Mucosa of rectum (tissue), 2 donors: ENCODE results near the gene WDR45.

Experiments
- H3K27ac ChIP-seq, 2 donors: one replicate each; pipeline ENCODE4 v1.7.0; 2013; ENCODE audit warnings: inconsistent platforms in 2 of 2, low read depth in 2 of 2, low read length in 2 of 2
- H3K27me3 ChIP-seq, 2 donors: one replicate each; pipeline ENCODE4 v1.7.0; 2013; ENCODE audit warnings: low read length in 2 of 2; ENCODE audit not compliant: control insufficient read depth in 2 of 2, insufficient read depth in 2 of 2
- H3K36me3 ChIP-seq, 2 donors: one replicate each; pipeline ENCODE4 v1.7.0; 2013; ENCODE audit warnings: low read length in 2 of 2; ENCODE audit not compliant: control insufficient read depth in 2 of 2, insufficient read depth in 2 of 2
- H3K4me1 ChIP-seq, 2 donors: one replicate each; pipeline ENCODE4 v1.7.0; 2013; ENCODE audit warnings: low read length in 2 of 2, mild to moderate bottlenecking in 1 of 2; ENCODE audit not compliant: control insufficient read depth in 2 of 2, insufficient read depth in 2 of 2
- H3K4me3 ChIP-seq, 2 donors: one replicate each; pipeline ENCODE4 v1.7.0; 2013; ENCODE audit warnings: low read length in 2 of 2
- H3K9ac ChIP-seq, 2 donors: one replicate each; pipeline ENCODE4 v1.7.0; 2013; ENCODE audit warnings: low read length in 2 of 2, low read depth in 1 of 2, mild to moderate bottlenecking in 1 of 2
- H3K9me3 ChIP-seq, 2 donors: one replicate each; pipeline ENCODE4 v1.7.0; 2013; ENCODE audit warnings: low read length in 2 of 2; ENCODE audit not compliant: control insufficient read depth in 2 of 2
- donor health status: healthy.
- donor health status: Normal muscosa, but diverticular disease.

WDR45 gene

DNA sequence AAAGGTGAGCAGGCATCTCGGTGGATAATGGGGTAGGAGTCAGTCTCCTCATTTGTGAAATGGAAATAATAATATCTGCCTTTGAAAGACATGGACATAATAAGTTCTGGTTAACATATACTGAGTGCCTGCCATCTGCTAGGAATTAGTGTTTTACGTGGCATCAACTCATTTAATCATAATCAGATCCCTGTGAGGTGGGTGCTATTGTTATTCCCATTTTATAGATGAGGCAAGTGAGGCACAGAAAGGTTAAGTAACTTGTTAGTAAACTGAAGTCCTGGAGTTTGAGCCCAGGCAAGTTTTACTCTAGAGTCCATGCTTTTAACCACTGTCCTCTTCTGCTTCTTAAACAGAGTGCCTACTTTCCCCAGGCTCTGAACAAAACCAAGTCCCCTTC, 13.4 kb downstream of the WDR45 start:
- H3K36me3 ChIP-seq: peaks cover 5 to 7% of the 10 kb centered on the region in 2 donors
- no peaks in the 10 kb centered on the region for H3K27me3 ChIP-seq
- no peaks in the 10 kb centered on the region for H3K4me1 ChIP-seq
- H3K9ac ChIP-seq: no peak overlapping the region
- H3K27ac ChIP-seq: no peak overlapping the region
- no peaks in the 10 kb centered on the region for H3K9me3 ChIP-seq
- H3K4me3 ChIP-seq: no peak overlapping the region

DNA sequence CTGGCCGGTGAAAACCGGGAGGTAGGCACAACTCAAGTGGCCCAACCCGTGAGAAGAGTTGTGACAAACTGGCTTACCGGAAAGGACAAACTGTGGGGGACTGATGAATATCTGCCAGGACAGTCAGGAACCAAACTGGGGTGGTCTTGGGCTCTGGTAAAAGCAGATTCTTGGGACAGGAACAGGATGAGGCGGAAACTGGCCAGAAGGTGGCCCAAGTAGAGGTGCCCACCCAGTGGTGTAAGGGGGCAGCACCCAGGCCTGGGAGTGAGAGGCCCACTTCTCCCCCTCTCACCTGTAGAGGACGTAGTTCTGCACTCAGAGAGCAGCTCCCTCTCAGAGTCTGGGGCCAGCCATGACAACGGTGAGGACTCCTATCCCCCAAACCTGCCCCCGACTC, 15.0 kb downstream of the WDR45 start:
- Histone ChIP-seq H3K4me1 (no peaks in the 10 kb centered on the region), H3K36me3 (peaks cover 5 to 7% of the 10 kb centered on the region in 2 donors)

DNA sequence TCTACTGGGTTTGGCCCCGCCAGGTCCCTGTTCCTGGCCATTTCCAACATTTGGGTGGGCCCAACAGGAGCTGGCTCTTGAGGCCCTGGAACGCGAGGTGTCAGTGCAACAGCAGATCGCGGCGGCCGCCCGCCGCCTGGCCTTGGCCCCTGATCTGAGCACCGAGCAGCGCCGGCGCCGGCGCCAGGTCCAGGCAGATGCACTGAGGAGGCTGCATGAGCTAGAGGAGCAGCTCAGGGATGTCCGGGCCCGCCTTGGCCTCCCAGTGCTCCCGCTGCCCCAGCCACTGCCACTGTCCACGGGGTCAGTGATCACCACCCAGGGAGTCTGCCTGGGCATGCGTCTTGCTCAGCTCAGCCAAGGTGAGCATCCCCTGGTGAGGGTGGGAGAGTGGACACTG, 15.4 kb downstream of the WDR45 start:
- Histone ChIP-seq H3K9ac (no peak overlapping the region), H3K27ac (no peak overlapping the region), H3K4me3 (no peak overlapping the region), H3K36me3 (peaks cover 5 to 7% of the 10 kb centered on the region in 2 donors), H3K4me1 (no peaks in the 10 kb centered on the region), H3K9me3 (no peaks in the 10 kb centered on the region), H3K27me3 (no peaks in the 10 kb centered on the region)

More for the DNA sequence above, 15.0 kb downstream of the WDR45 start:
- Histone ChIP-seq H3K27me3 (no peaks in the 10 kb centered on the region), H3K27ac (no peak overlapping the region), H3K9ac (no peak overlapping the region), H3K9me3 (no peaks in the 10 kb centered on the region), H3K4me3 (no peak overlapping the region)

DNA sequence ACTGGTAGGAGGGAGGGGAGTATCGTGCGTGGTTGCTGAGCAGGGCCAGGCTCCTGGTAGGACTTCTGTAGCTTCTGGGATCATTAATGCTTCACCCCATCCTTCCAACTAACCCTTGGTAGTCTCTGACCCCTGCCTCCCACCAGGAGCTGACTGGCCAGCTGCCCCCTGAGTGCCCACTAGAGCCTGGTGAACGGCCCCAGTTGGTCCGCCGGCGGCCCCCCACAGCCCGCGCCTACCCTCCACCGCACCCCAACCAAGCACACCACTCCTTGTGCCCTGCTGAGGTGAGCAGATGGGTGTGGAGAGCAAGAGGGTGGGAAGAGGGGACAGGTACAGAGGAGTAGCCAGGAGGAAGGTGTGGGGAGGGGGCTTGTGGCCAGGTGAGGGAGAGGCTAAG, 16.0 kb downstream of the WDR45 start:
- no peaks in the 10 kb centered on the region for H3K27me3 ChIP-seq
- H3K27ac ChIP-seq: no peak overlapping the region
- no peaks in the 10 kb centered on the region for H3K4me1 ChIP-seq
- no peak overlapping the region for H3K9ac ChIP-seq
- no peak overlapping the region for H3K4me3 ChIP-seq
- H3K9me3 ChIP-seq: no peaks in the 10 kb centered on the region
- H3K36me3 ChIP-seq: peaks cover 5 to 7% of the 10 kb centered on the region in 2 donors

DNA sequence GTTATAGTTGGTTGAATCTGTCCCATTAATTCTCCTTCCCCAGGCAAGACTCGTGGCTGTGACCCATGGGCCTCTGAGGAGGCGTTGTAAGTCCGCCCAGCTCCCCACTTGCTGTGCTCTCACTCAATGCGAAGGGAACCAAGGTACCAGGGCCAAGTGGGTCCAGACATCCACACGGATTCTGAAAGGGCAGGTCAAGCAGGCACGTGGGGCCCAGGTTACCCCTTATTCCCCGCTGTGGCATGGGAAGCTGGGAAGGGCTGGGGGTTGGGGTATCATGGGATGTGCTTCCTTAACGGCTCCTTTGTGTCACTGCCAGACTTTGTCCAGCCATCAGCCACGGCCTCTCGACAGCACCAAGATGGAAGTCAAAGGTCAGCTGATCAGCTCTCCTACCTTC, 17.8 kb downstream of the WDR45 start:
- Histone ChIP-seq H3K9me3 (no peaks in the 10 kb centered on the region), H3K4me3 (no peak overlapping the region), H3K36me3 (peaks cover 5 to 7% of the 10 kb centered on the region in 2 donors), H3K27me3 (no peaks in the 10 kb centered on the region), H3K27ac (no peak overlapping the region), H3K4me1 (no peaks in the 10 kb centered on the region), H3K9ac (no peak overlapping the region)

DNA sequence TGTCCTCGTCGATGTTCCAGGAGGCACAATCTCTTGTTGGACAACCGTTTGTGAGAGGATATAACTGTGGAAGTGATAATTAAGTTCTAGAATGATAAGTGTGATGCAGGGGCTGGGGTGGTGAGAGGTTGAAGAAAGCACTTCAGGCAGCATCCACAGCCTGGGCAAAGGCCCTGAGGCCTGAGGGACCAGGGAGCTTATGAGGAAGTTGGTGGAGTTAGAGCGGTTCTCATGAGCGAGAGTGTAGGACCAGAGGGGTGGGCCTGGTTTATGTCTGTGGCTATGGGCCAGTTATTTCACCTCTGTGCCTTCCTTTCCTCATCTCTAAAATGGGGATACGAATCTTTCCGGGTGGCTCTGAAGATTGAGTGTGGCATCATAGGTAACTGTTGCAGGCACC, 18.2 kb downstream of the WDR45 start:
- H3K4me3 ChIP-seq: no peak overlapping the region
- H3K36me3 ChIP-seq: peaks cover 5 to 7% of the 10 kb centered on the region in 2 donors
- H3K4me1 ChIP-seq: no peaks in the 10 kb centered on the region
- no peak overlapping the region for H3K27ac ChIP-seq
- H3K9ac ChIP-seq: no peak overlapping the region
- no peaks in the 10 kb centered on the region for H3K27me3 ChIP-seq
- H3K9me3 ChIP-seq: no peaks in the 10 kb centered on the region

DNA sequence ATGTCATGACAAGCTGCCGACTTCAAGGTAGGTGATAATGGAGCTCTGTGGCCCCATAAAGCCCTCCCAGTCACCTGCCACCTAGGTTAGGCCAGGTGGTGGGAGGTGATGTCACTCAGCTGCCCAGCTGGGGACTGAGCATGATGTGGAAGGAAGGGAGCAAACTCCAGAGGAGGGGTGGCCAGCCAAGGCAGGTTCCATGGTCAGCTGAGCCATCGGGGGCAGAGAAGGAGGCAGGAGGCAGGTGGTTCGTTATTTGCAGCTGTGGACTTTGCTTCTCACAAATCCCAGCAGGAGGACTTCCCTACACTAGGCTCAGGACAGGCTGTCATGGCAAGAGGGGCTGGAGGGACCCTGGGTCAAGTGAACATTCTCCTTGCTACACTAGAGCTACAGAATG, 18.8 kb downstream of the WDR45 start:
- Histone ChIP-seq H3K9ac (no peak overlapping the region), H3K27ac (no peak overlapping the region), H3K9me3 (no peaks in the 10 kb centered on the region), H3K27me3 (no peaks in the 10 kb centered on the region), H3K4me1 (no peaks in the 10 kb centered on the region), H3K36me3 (peaks cover 5 to 7% of the 10 kb centered on the region in 2 donors), H3K4me3 (no peak overlapping the region)

DNA sequence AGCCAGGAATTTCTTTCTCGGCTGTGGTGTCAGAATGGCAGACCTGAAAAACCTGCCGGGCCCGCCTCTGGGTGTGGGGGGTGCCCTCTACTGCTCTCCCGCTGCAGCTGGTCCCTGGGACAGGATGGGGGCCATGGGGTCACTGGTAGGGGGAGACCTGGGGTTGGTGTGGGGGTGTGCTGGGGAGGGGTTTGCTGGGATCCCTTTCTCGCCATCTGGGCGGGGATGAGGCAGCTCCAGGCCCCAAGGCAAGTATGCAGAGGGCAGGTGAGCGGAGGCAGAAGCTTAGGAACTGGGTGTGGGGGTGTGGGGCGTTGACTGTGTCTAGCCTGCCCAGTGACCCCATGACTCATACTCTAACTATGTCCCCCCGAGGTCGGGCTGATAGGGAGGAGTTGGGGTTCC, 20.0 kb downstream of the WDR45 start:
- peak overlapping the region in 1 of 2 donors; percentile 67 for H3K9ac ChIP-seq
- no peaks in the 10 kb centered on the region for H3K4me1 ChIP-seq
- peak overlapping the region; percentile 60 to 68 for H3K4me3 ChIP-seq
- no peaks in the 10 kb centered on the region for H3K9me3 ChIP-seq
- H3K36me3 ChIP-seq: peaks cover 4 to 6% of the 10 kb centered on the region in 2 donors
- H3K27me3 ChIP-seq: no peaks in the 10 kb centered on the region
- peak overlapping the region; percentile 82 to 84 for H3K27ac ChIP-seq

DNA sequence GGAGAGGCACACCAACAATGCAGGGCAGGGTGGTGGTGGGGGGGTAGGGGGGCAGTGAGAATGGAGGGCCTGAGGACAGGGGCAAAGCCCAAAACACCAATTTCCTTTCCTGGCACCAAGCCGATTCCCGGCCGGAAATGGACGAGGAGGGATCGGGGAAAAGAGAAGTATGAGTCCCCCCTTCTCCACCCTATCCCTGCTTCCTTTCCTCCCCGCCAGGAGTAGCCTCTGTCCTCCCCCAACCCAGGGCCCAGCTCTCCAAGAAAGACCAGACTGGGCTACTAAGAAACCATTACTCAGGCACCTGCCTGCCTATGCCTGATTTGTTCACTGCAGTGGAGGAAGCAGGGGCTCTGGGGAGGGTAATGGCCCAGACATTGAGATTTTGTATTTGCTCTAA, 20.5 kb downstream of the WDR45 start:
- Histone ChIP-seq H3K9me3 (no peaks in the 10 kb centered on the region), H3K27ac (peak overlapping the region; percentile 82 to 84), H3K27me3 (no peaks in the 10 kb centered on the region), H3K4me1 (no peaks in the 10 kb centered on the region), H3K4me3 (peak overlapping the region; percentile 60 to 68), H3K9ac (peak overlapping the region; percentile 67 to 68), H3K36me3 (peaks cover 0 to 2% of the 10 kb centered on the region in 2 donors)

DNA sequence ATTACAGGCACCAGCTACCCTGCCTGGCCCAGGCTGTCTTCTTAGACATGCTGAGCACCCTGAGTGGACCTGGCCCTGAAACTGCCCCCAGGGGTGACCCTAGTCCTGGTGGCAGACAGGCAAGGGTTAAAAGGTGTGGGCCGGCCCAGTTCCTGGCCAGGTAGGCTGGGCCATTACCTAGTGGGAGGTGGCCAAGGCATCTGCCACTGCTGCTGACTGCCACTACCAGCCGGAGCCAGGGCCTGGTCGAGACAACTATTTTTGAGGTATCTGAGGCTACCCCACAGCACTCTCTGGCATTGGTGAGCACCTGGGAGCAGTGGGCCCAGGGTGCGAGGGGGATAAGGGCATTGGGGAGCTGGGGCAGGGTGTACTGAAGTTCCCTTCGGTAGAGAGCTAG, 20.9 kb downstream of the WDR45 start, which contains the start of gene CCDC120:
TSS of gene CCDC120 (plus strand) at position 206 of the 400 bp plus-strand sequence. CDS start 3,043 bp downstream, outside the sequence.
- Histone ChIP-seq H3K4me3 (peak within 1 kb of the TSS; percentile 60 to 68), H3K4me1 (no peaks in the 10 kb centered on the region), H3K36me3 (peaks cover 0 to 2% of the 10 kb centered on the region in 2 donors), H3K9me3 (no peaks in the 10 kb centered on the region), H3K9ac (peak within 1 kb of the TSS; percentile 67 to 68), H3K27me3 (no peaks in the 10 kb centered on the region), H3K27ac (peak within 1 kb of the TSS; percentile 82 to 84)
